ENCODE measurements around the gene AUP1. TPM values are rescaled to one million over a fixed set of nuclear protein-coding genes. Genes with fewer than 3 reads are reported as not detected.

The AUP1 gene
- total RNA-seq, 2 donors from 2014 or later, result 76.3 to 88.9 TPM

DNA sequence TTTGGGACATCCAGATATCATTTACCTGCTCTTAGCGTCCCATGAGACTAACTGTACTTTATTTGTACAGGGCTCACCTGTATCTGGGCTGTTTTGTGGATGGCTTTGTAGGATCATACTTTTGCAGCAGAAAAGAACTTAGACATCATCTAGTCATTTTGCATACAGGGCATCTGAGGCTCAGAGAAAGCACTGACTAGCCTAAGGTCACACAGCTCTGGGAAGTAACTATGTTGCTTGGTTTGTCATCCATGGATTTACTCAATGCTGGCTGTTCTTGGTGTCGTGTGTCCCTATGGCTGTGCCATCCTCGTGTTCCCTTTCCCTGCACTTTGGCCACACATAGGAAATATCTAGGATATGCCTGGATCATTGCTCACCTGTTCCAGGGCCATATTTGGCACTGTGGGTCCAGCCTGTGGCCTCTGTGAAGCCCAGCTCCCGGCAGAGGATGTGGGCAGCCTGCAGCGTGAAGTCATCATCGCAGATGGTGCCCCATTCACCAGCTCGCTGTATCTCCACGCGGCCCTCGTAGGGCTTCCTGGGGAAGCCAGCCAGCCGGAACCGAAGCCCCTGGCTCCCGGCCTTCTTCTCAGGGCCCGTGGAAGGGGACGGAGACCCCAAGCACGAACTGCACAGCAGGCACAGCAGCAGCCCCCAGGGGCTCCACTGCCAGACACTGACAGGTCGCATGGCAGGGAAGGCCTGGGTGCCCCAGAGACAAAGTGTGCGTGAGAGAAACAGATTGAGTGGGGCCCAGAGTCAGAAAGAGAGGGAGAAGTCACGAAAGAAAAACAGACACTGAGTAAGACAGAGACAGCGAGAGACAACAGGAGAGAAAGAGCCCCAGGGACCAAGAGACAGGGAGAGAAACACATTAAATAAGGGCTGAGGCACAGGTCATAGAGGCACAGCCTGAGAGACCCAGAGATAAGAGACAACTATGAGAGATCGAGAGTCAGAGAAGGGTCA, 22.7 kb upstream of the AUP1 start:
- Mint-ChIP-seq H3K4me3 (no peak overlapping the region), H3K27me3 (ENCODE audit: insufficient read depth) (peaks cover 86% of the 10 kb centered on the region), H3K27ac (no peak overlapping the region), H3K9me3 (no peaks in the 10 kb centered on the region), H3K4me1 (peaks cover 13% of the 10 kb centered on the region), H3K36me3 (ENCODE audit: low read depth) (peaks cover 6% of the 10 kb centered on the region)
- H3K4me3 ChIP-seq (ENCODE audit: low read length), result no peak overlapping the region
- no peaks in the 10 kb centered on the region for H3K4me1 ChIP-seq (ENCODE audit: control insufficient read depth, insufficient read depth, low read length)
- peak; percentile 30 for DNase-seq
- H3K9me3 ChIP-seq (ENCODE audit: control insufficient read depth, low read length), result no peaks in the 10 kb centered on the region
- H3K27ac ChIP-seq (ENCODE audit: low read depth, low read length), result no peak overlapping the region
- TF ChIP-seq CTCF (conservative IDR thresholded peaks at IDR 0.05), result no peak
- H3K9ac ChIP-seq (ENCODE audit: extremely low read depth, low read length, poor library complexity, severe bottlenecking), result no peak overlapping the region
- peaks cover 91% of the 10 kb centered on the region for H3K27me3 ChIP-seq (ENCODE audit: control insufficient read depth, insufficient read depth, low read length, poor library complexity, severe bottlenecking)
- 91 to 92% methylated on average over 16 to 21 of the region's 21 CpGs for WGBS, 2 experiments (ENCODE audit: insufficient coverage in 1 of 2, insufficient read length in 1 of 2)
- H3K36me3 ChIP-seq (ENCODE audit: control insufficient read depth, insufficient read depth, low read length), result no peaks in the 10 kb centered on the region

DNA sequence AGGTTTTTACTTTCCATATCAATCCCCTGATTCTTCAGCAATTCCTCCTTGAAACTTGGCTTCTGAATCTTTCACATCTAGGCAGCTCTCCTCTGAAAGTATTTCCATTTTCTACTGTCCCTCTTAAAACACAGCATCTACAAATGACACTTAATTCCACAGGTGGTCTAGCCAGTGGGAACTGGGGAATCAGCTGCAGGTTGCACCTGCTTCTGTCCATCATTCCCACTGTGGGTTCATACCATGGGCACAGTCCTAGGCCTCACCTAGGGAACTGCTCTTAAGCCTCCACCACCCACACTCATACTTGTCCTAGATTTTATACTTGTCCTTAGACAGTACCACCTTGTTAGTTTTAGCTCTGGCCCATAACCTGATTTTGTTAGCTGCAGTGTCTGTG, 22.0 kb upstream of the AUP1 start:
- Mint-ChIP-seq H3K4me3 (no peak overlapping the region), H3K36me3 (ENCODE audit: low read depth) (peaks cover 2% of the 10 kb centered on the region), H3K4me1 (peaks cover 13% of the 10 kb centered on the region), H3K9me3 (no peaks in the 10 kb centered on the region), H3K27me3 (ENCODE audit: insufficient read depth) (peaks cover 81% of the 10 kb centered on the region), H3K27ac (no peak overlapping the region)
- H3K9me3 ChIP-seq (ENCODE audit: control insufficient read depth, low read length), result no peaks in the 10 kb centered on the region
- DNase-seq, result peak; percentile 8
- H3K36me3 ChIP-seq (ENCODE audit: control insufficient read depth, insufficient read depth, low read length), result no peaks in the 10 kb centered on the region
- TF ChIP-seq CTCF (conservative IDR thresholded peaks at IDR 0.05), result no peak
- H3K27me3 ChIP-seq (ENCODE audit: control insufficient read depth, insufficient read depth, low read length, poor library complexity, severe bottlenecking), result peaks cover 86% of the 10 kb centered on the region
- no peak overlapping the region for H3K9ac ChIP-seq (ENCODE audit: extremely low read depth, low read length, poor library complexity, severe bottlenecking)
- H3K4me3 ChIP-seq (ENCODE audit: low read length), result no peak overlapping the region
- H3K27ac ChIP-seq (ENCODE audit: low read depth, low read length), result no peak overlapping the region
- no peaks in the 10 kb centered on the region for H3K4me1 ChIP-seq (ENCODE audit: control insufficient read depth, insufficient read depth, low read length)

GRCh38 chr2:74550231-74550630, 20.7 kb upstream of the AUP1 start:
- Histone ChIP-seq H3K36me3 (ENCODE audit: control insufficient read depth, insufficient read depth, low read length) (no peaks in the 10 kb centered on the region), H3K9me3 (ENCODE audit: control insufficient read depth, low read length) (no peaks in the 10 kb centered on the region), H3K27me3 (ENCODE audit: control insufficient read depth, insufficient read depth, low read length, poor library complexity, severe bottlenecking) (peaks cover 73% of the 10 kb centered on the region), H3K9ac (ENCODE audit: extremely low read depth, low read length, poor library complexity, severe bottlenecking) (no peak overlapping the region), H3K27ac (ENCODE audit: low read depth, low read length) (no peak overlapping the region), H3K4me3 (ENCODE audit: low read length) (no peak overlapping the region), H3K4me1 (ENCODE audit: control insufficient read depth, insufficient read depth, low read length) (no peaks in the 10 kb centered on the region)
- Mint-ChIP-seq H3K36me3 (ENCODE audit: low read depth) (no peaks in the 10 kb centered on the region), H3K4me3 (no peak overlapping the region), H3K27ac (no peak overlapping the region), H3K27me3 (ENCODE audit: insufficient read depth) (peaks cover 75% of the 10 kb centered on the region), H3K9me3 (no peaks in the 10 kb centered on the region), H3K4me1 (peaks cover 19% of the 10 kb centered on the region)
- DNase-seq, result peak; percentile 44
- TF ChIP-seq CTCF (conservative IDR thresholded peaks at IDR 0.05), result no peak
- 90 to 97% methylated on average over 4 to 7 of the region's 7 CpGs for WGBS, 2 experiments (ENCODE audit: insufficient coverage in 1 of 2, insufficient read length in 1 of 2)

Data from endodermal cell (in vitro differentiated cells).